Adipocyte (in vitro differentiated cells): ENCODE data around the gene ABCC8.

Experiments used
- DNase-seq: peaks from one replicate; pipeline ENCODE4 v3.0.0-alpha.2; 2015; ENCODE audit warnings: low read depth
- H3K27me3 ChIP-seq: replicated peaks from 2 replicates; pipeline ENCODE4 v1.7.0; 2013; ENCODE audit warnings: mild to moderate bottlenecking, low read length, moderate library complexity; ENCODE audit not compliant: control insufficient read depth, insufficient read depth
- H3K36me3 ChIP-seq: 2 replicates; pipeline ENCODE4 v1.7.0; 2013; ENCODE audit warnings: low read length, mild to moderate bottlenecking, moderate library complexity; ENCODE audit not compliant: control insufficient read depth, insufficient read depth, severe bottlenecking
- H3K4me1 ChIP-seq: 2 replicates; pipeline ENCODE4 v1.7.0; 2013; ENCODE audit warnings: mild to moderate bottlenecking, low read length, moderate library complexity; ENCODE audit not compliant: control insufficient read depth, insufficient read depth
- H3K4me3 ChIP-seq: 2 replicates; pipeline ENCODE4 v1.7.0; 2013; ENCODE audit warnings: mild to moderate bottlenecking, low read length, moderate library complexity
- H3K9ac ChIP-seq: 2 replicates; pipeline ENCODE4 v1.7.0; 2013; ENCODE audit warnings: mild to moderate bottlenecking, low read length, moderate library complexity
- H3K9me3 ChIP-seq: 2 replicates; pipeline ENCODE4 v1.7.0; 2013; ENCODE audit warnings: mild to moderate bottlenecking, low read length, moderate library complexity; ENCODE audit not compliant: control insufficient read depth

The ABCC8 gene

GRCh38 chr11:17515443-17516176 lies 39.0 kb upstream of the ABCC8 start:
- no peaks in the 10 kb centered on the region for H3K36me3 ChIP-seq
- peaks cover 43% of the 10 kb centered on the region for H3K27me3 ChIP-seq
- peaks cover 7% of the 10 kb centered on the region for H3K4me1 ChIP-seq
- no peak overlapping the region for H3K9ac ChIP-seq
- no peaks in the 10 kb centered on the region for H3K9me3 ChIP-seq
- DNase-seq: no peak
- no peak overlapping the region for H3K4me3 ChIP-seq

GRCh38 chr11:17514476-17514875 lies 37.8 kb upstream of the ABCC8 start:
- H3K27me3 ChIP-seq: peaks cover 34% of the 10 kb centered on the region
- no peaks in the 10 kb centered on the region for H3K9me3 ChIP-seq
- no peak overlapping the region for H3K9ac ChIP-seq
- H3K4me1 ChIP-seq: peaks cover 7% of the 10 kb centered on the region
- no peak for DNase-seq
- no peak overlapping the region for H3K4me3 ChIP-seq
- H3K36me3 ChIP-seq: no peaks in the 10 kb centered on the region

DNA sequence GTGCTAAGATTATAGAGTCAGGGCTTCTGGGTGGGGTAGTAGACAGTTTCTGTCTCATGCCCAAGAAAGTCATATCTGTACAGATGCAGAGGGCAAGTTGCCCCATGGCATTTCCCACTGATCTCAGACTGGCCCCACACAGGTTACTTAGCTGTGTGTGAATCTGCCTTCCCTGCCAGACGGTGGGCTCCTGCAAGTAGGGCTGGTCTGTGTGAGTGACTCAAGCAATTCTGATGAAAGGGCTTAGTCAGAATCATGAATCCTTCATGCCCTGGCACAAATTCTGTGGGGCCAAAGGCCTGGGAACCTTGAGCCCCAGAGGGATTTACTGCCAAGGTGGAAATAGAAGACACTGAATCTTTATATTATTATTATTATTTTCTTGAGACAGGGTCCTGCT lies 37.2 kb upstream of the ABCC8 start:
- H3K36me3 ChIP-seq: no peaks in the 10 kb centered on the region
- no peaks in the 10 kb centered on the region for H3K9me3 ChIP-seq
- peaks cover 9% of the 10 kb centered on the region for H3K4me1 ChIP-seq
- no peak overlapping the region for H3K9ac ChIP-seq
- DNase-seq: no peak
- no peak overlapping the region for H3K4me3 ChIP-seq
- H3K27me3 ChIP-seq: peaks cover 28% of the 10 kb centered on the region

GRCh38 chr11:17512101-17512500 lies 35.5 kb upstream of the ABCC8 start:
- Histone ChIP-seq H3K27me3 (peaks cover 22% of the 10 kb centered on the region), H3K4me1 (peaks cover 16% of the 10 kb centered on the region), H3K36me3 (no peaks in the 10 kb centered on the region), H3K9me3 (no peaks in the 10 kb centered on the region), H3K9ac (no peak overlapping the region), H3K4me3 (no peak overlapping the region)
- DNase-seq: no peak

DNA sequence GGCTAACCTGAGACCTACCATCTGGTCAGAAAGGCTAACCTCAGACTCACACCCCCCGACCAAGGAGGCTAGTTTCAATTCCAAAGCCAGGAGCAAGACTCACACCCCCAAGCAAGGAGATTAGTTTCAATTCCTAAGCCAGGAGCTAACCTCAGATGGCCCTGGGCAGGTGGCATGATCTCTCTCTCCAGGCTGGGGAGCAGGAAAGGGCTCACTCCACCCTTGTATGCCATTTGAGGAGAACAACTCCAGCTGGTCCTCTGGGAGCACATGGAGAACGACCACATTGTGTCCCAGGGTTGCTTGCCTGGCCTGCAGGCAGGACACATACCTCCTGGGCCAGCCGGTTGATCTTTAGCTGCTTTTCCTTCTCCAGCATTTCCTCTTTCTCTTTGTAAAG lies 34.9 kb upstream of the ABCC8 start:
- peaks cover 16% of the 10 kb centered on the region for H3K4me1 ChIP-seq
- H3K36me3 ChIP-seq: no peaks in the 10 kb centered on the region
- peaks cover 25% of the 10 kb centered on the region for H3K27me3 ChIP-seq
- DNase-seq: no peak
- no peak overlapping the region for H3K9ac ChIP-seq
- no peaks in the 10 kb centered on the region for H3K9me3 ChIP-seq
- H3K4me3 ChIP-seq: no peak overlapping the region

DNA sequence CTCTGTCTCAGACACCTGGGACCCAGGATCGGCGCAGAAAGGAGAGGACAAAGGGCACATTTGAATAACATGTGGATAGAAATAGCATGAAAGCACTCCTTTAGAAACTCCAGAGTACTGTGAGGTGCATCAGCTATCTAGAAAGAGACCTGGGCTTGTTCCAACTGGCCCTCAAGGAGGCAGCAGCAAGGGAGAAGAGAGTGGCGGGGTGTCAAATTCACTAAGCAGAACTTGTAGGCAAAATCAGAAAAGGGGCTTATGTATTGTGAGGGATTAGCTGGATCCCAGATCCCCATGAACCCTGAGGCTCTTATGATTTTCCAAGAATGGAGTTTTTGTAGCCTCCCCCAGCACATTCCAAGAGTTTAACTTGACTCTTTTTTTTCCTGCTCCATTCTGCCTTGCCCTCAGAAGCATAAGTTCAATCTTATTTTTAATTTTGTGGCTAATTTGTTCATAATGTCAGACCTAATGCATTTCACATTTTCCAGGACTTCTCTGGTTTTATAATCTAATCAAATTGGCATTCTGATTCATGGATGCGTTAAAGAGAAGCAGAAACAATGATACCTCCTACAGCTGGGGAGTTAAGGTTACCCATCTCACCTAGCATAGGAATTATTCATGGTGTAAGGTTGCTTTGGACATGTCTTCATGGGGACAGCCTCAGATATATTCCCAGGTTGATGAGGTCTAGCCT lies 34.0 kb upstream of the ABCC8 start:
- no peak overlapping the region for H3K9ac ChIP-seq
- no peaks in the 10 kb centered on the region for H3K36me3 ChIP-seq
- no peak overlapping the region for H3K4me3 ChIP-seq
- peaks cover 16% of the 10 kb centered on the region for H3K4me1 ChIP-seq
- DNase-seq: no peak
- no peaks in the 10 kb centered on the region for H3K9me3 ChIP-seq
- H3K27me3 ChIP-seq: peaks cover 31% of the 10 kb centered on the region

DNA sequence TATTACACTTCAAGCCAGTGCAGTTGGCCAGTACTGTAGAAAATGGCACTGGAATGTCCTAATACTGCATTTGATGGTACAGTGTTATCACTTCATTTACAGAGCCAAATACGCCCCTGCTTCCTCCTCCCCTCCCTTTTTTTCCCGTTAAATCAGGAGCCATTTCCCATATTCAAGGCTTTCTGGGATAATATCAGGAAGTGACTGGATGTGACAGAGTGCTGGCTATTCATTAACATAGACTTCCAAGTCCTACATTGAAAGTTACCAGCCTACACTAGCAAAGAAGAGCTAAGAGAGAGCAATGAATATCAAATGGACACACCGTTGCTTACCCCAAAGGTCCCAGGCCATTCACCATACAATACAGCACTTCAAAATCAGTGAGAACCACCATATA lies 32.1 kb upstream of the ABCC8 start:
- H3K9ac ChIP-seq: no peak overlapping the region
- no peak overlapping the region for H3K4me3 ChIP-seq
- DNase-seq: no peak
- H3K9me3 ChIP-seq: no peaks in the 10 kb centered on the region
- peaks cover 14% of the 10 kb centered on the region for H3K4me1 ChIP-seq
- H3K36me3 ChIP-seq: no peaks in the 10 kb centered on the region
- peaks cover 31% of the 10 kb centered on the region for H3K27me3 ChIP-seq

DNA sequence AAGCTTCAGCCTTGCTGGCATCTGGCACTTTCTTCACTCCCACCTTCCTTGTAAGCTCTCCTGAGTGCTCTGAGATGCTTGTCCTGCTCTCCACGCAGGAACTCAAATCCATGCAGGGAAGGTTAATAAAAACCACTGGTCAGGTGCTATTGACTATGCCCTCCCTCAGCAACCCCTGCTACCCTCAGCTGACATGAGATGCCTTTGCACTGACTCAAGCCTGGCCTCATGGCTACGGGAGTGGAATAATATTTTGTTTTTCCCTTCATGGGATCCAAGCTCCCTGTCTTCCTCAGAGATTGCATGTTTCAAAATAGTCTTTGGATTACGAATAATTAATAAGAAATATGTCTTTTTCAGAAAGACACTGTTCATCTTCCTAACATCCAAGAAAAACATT lies 31.7 kb upstream of the ABCC8 start:
- Histone ChIP-seq H3K27me3 (peaks cover 31% of the 10 kb centered on the region), H3K9ac (no peak overlapping the region), H3K4me3 (no peak overlapping the region), H3K9me3 (no peaks in the 10 kb centered on the region), H3K4me1 (peaks cover 9% of the 10 kb centered on the region), H3K36me3 (no peaks in the 10 kb centered on the region)
- no peak for DNase-seq

DNA sequence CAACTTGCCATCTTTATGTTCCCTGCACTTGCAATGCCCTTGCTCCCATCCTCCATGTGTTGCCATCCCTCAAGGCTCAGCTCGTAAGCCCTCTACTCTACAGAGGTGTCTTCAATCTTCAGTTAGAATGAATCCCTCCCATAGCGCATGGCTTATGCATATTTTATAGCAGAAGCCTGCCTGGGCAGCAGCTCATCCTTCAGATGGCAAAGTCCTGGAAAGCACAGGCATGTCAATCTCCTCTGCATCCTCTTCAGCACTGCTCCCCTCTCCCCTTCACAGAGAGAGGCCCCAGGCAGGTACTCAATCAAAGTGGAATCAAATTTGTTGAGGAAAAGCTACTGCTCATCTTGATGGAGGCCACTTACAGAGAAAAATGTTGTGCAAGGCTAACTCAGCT lies 31.1 kb upstream of the ABCC8 start:
- no peak for DNase-seq
- no peaks in the 10 kb centered on the region for H3K36me3 ChIP-seq
- H3K4me3 ChIP-seq: no peak overlapping the region
- H3K9me3 ChIP-seq: no peaks in the 10 kb centered on the region
- peaks cover 36% of the 10 kb centered on the region for H3K27me3 ChIP-seq
- peaks cover 9% of the 10 kb centered on the region for H3K4me1 ChIP-seq
- H3K9ac ChIP-seq: no peak overlapping the region

GRCh38 chr11:17506942-17507341 lies 30.3 kb upstream of the ABCC8 start:
- Histone ChIP-seq H3K36me3 (no peaks in the 10 kb centered on the region), H3K9ac (no peak overlapping the region), H3K9me3 (no peaks in the 10 kb centered on the region), H3K4me1 (peaks cover 9% of the 10 kb centered on the region), H3K4me3 (no peak overlapping the region), H3K27me3 (peaks cover 37% of the 10 kb centered on the region)
- DNase-seq: no peak

GRCh38 chr11:17506314-17506713 lies 29.7 kb upstream of the ABCC8 start:
- no peak for DNase-seq
- Histone ChIP-seq H3K4me3 (no peak overlapping the region), H3K27me3 (peaks cover 37% of the 10 kb centered on the region), H3K9ac (no peak overlapping the region), H3K9me3 (no peaks in the 10 kb centered on the region), H3K4me1 (peaks cover 9% of the 10 kb centered on the region), H3K36me3 (no peaks in the 10 kb centered on the region)
